ENCODE results near the gene GALNT5. TPM values are rescaled to one million over a fixed set of nuclear protein-coding genes. Genes with fewer than 3 reads are reported as not detected.
"Not testable (repeated sequence)": the region's sequence is repeated elsewhere in the genome, so short reads cannot be mapped to it uniquely, and the experiment has no call there.

Gene GALNT5
- total RNA-seq, 1 donor from 2014 or later: 0.30 TPM

GRCh38 chr2:157339965-157340655 lies 82.6 kb downstream of the GALNT5 start:
- DNase-seq (ENCODE audit: missing footprints): no peak
- intact Hi-C loops (cut with DNase I): loop anchor here (5.0 kb wide), 1 partner anchor 38 kb away; no protein-coding TSS in a partner anchor

GRCh38 chr2:157341381-157341780 lies 83.9 kb downstream of the GALNT5 start:
- ATAC-seq; intact Hi-C loops (cut with DNase I); DNase-seq (ENCODE audit: missing footprints): not testable (repeated sequence)

More at GRCh38 chr2:157339965-157340655, 82.6 kb downstream of the GALNT5 start:
- no peak for ATAC-seq

GRCh38 chr2:157345647-157346389 lies 88.3 kb downstream of the GALNT5 start:
- intact Hi-C loops (cut with DNase I): no loop called here
- no peak for DNase-seq (ENCODE audit: missing footprints)
- no peak for ATAC-seq

- ATAC-seq (no peak), DNase-seq (ENCODE audit: missing footprints) (no peak)
- intact Hi-C loops (cut with DNase I): no loop called here
Measured at GRCh38 chr2:157348291-157348921, 90.9 kb downstream of the GALNT5 start.

GRCh38 chr2:157349949-157350515 lies 92.5 kb downstream of the GALNT5 start:
- intact Hi-C loops (cut with DNase I): no loop called here

GRCh38 chr2:157355618-157356017 lies 98.1 kb downstream of the GALNT5 start:
- no peak for DNase-seq (ENCODE audit: missing footprints)
- no peak for ATAC-seq
- intact Hi-C loops (cut with DNase I): no loop called here

More at GRCh38 chr2:157349949-157350515, 92.5 kb downstream of the GALNT5 start:
- DNase-seq (ENCODE audit: missing footprints) (no peak), ATAC-seq (no peak)

- no peak for ATAC-seq
- intact Hi-C loops (cut with DNase I): no loop called here
Measured at GRCh38 chr2:157359628-157360027, 102.1 kb downstream of the GALNT5 start.

GRCh38 chr2:157361526-157361925 lies 104.0 kb downstream of the GALNT5 start:
- intact Hi-C loops (cut with DNase I): no loop called here
- ATAC-seq: no peak
- DNase-seq (ENCODE audit: missing footprints): no peak

More at GRCh38 chr2:157359628-157360027, 102.1 kb downstream of the GALNT5 start:
- DNase-seq (ENCODE audit: missing footprints): no peak

- no peak for DNase-seq (ENCODE audit: missing footprints)
- intact Hi-C loops (cut with DNase I): no loop called here
- no peak for ATAC-seq
Measured at GRCh38 chr2:157362627-157363026, 105.1 kb downstream of the GALNT5 start.

- DNase-seq (ENCODE audit: missing footprints): no peak
- intact Hi-C loops (cut with DNase I): no loop called here
- peak; percentile 60 for ATAC-seq
Measured at GRCh38 chr2:157363612-157364101, 106.2 kb downstream of the GALNT5 start.

Other genes with a start within 250 kb of the GALNT5 start
- not detected for gene ERMN, start 68.1 kb downstream of the GALNT5 start, total RNA-seq
- 1.7 TPM for gene CYTIP, start 186.4 kb downstream of the GALNT5 start, total RNA-seq